ENCODE measurements around the gene CLPTM1L.

DNA sequence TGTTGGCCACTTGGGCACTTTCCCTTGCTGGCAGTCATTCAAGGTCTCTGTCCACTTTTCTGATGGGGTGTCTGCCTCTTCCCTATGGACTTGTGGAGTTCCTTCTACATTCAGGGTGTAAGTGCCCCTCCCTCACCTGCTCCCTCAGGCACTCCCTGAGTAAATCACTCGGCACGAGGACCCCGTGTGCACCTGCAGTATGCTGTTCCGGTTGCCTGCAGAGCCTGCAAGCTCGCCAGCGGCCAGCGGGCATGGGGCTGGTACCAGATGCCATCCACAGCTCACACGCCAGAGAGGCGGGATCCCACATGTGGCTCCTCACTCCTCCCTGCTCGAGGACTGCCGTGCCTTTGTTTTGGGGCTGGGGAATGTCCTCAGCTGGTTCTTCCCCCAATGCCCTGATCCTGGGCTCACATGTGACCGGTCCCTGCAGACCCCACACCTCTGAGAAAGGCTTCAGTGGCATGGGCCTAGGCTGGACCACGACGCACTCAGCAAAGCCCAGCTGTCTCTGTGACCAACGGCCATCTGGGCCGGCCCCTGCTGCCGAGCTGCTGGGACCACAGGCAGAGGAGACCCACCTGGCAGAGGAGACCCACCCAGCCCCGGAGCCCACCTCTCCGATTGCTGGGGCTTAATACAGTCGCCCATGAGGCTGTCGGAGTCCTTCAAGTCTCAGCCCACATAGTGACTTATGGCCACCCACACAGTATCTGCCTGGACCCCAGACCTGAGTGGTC is 46.1 kb upstream of the CLPTM1L start:
- TF ChIP-seq HDAC2 (IDR thresholded peaks at IDR 0.05) (no peak), POLR2A (IDR thresholded peaks at IDR 0.05; ENCODE audit: low read length) (no peak)
- TF ChIP-seq, protein P1, sequence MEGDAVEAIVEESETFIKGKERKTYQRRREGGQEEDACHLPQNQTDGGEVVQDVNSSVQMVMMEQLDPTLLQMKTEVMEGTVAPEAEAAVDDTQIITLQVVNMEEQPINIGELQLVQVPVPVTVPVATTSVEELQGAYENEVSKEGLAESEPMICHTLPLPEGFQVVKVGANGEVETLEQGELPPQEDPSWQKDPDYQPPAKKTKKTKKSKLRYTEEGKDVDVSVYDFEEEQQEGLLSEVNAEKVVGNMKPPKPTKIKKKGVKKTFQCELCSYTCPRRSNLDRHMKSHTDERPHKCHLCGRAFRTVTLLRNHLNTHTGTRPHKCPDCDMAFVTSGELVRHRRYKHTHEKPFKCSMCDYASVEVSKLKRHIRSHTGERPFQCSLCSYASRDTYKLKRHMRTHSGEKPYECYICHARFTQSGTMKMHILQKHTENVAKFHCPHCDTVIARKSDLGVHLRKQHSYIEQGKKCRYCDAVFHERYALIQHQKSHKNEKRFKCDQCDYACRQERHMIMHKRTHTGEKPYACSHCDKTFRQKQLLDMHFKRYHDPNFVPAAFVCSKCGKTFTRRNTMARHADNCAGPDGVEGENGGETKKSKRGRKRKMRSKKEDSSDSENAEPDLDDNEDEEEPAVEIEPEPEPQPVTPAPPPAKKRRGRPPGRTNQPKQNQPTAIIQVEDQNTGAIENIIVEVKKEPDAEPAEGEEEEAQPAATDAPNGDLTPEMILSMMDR (IDR thresholded peaks at IDR 0.05) = no peak
